OCI-LY7 (cell line): ENCODE measurements around the gene ARHGEF10L. TPM values are rescaled to one million over a fixed set of nuclear protein-coding genes. Genes with fewer than 3 reads are reported as not detected.

ENCODE experiments used
- BruUV-seq: library from RNA; stranded (reverse); fragments of 400-500 nt; replicated peaks from 2 replicates; lab custom pipeline; 2021; lab: Mats Ljungman, UMichigan
- CTCF ChIA-PET: fragments of 300-600 bp; sonication (Branson Sonifier 250); formaldehyde crosslinking; loops from one replicate; lab custom pipeline; 2022; ENCODE audit warnings: antibody characterized with exemption; ENCODE audit not compliant: unreplicated experiment; lab: Charles Lee
- POLR2A ChIA-PET: fragments of 300-600 bp; sonication (Branson Sonifier 250); formaldehyde crosslinking; loops from one replicate; lab custom pipeline; 2022; ENCODE audit warnings: antibody characterized with exemption; lab: Charles Lee
- DNase-seq: peaks from one replicate; pipeline ENCODE4 v3.0.0-alpha.2; 2015; ENCODE audit warnings: low spot score
- H2AFZ ChIP-seq: fragments of 200-600 bp; sonication (generic), shearing (Covaris generic); 2 replicates; pipeline ENCODE4 v1.6.1; 2014; ENCODE audit warnings: mild to moderate bottlenecking, antibody characterized with exemption, low read length, moderate library complexity
- H3K27ac ChIP-seq: fragments of 200-600 bp; sonication (generic); 2 replicates; pipeline ENCODE4 v1.5.1; 2014; ENCODE audit warnings: mixed run types, low read depth, mild to moderate bottlenecking, moderate library complexity, low read length, inconsistent platforms; ENCODE audit not compliant: poor library complexity, severe bottlenecking
- H3K36me3 ChIP-seq: fragments of 200-600 bp; sonication (generic); 2 replicates; pipeline ENCODE4 v1.6.1; 2014; ENCODE audit warnings: mild to moderate bottlenecking, antibody characterized with exemption, low read length, moderate library complexity, mixed read lengths; ENCODE audit not compliant: insufficient read depth
- H3K4me1 ChIP-seq: fragments of 200-600 bp; sonication (generic); 2 replicates; pipeline ENCODE4 v1.5.1; 2014; ENCODE audit warnings: mild to moderate bottlenecking, low read length; ENCODE audit not compliant: insufficient read depth, poor library complexity, severe bottlenecking
- H3K4me2 ChIP-seq: fragments of 200-600 bp; sonication (generic); 2 replicates; pipeline ENCODE4 v1.6.1; 2014; ENCODE audit warnings: mild to moderate bottlenecking, low read length
- H3K4me3 ChIP-seq: fragments of 200-600 bp; sonication (generic); 2 replicates; pipeline ENCODE4 v1.5.1; 2014; ENCODE audit warnings: mild to moderate bottlenecking, low read depth, low read length; ENCODE audit not compliant: poor library complexity, severe bottlenecking
- H3K79me2 ChIP-seq: fragments of 200-600 bp; sonication (generic); 2 replicates; pipeline ENCODE4 v1.6.1; 2016; ENCODE audit warnings: low read depth, mild to moderate bottlenecking, low read length, moderate library complexity, mixed read lengths; ENCODE audit not compliant: insufficient read depth
- H3K9me2 ChIP-seq: fragments of 200-600 bp; sonication (generic); 2 replicates; pipeline ENCODE4 v1.6.1; 2016; ENCODE audit warnings: mild to moderate bottlenecking, low read length, mixed read lengths; ENCODE audit not compliant: insufficient read depth
- H3K9me3 ChIP-seq: fragments of 200-600 bp; sonication (generic); 2 replicates; pipeline ENCODE4 v1.6.1; 2014; ENCODE audit warnings: mild to moderate bottlenecking, mixed run types, low read length, mixed read lengths
- H4K20me1 ChIP-seq: fragments of 200-600 bp; sonication (generic); 2 replicates; pipeline ENCODE4 v1.6.1; 2014; ENCODE audit warnings: mild to moderate bottlenecking, antibody characterized with exemption, low read length, moderate library complexity, mixed read lengths; ENCODE audit not compliant: insufficient read depth
- CTCF ChIP-seq: fragments of 200-600 bp; sonication (generic); conservative IDR thresholded peaks from 2 replicates; pipeline ENCODE4 v1.5.1; 2014; ENCODE audit warnings: mild to moderate bottlenecking, antibody characterized with exemption, low read length, moderate library complexity, mixed read lengths
- EZH2phosphoT487 ChIP-seq: fragments of 200-600 bp; sonication (generic); IDR thresholded peaks from 2 replicates; pipeline ENCODE4 v1.6.1; 2018; ENCODE audit warnings: low read depth, borderline replicate concordance, mild to moderate bottlenecking, mixed run types, antibody characterized with exemption, low read length, moderate library complexity, mixed read lengths
- intact Hi-C: fragments of 100-400 bp; cut with micrococcal nuclease; formaldehyde crosslinking; loops from one replicate; pipeline ENCODE4 v1.10.0; 2022; ENCODE audit not compliant: unreplicated experiment
- total RNA-seq, 2 experiments: library from RNA; depleted of rRNA in 1 of 2; stranded (reverse); fragments of >200 nt in 1 of 2; shearing (Covaris generic) in 1 of 2; gene quantifications; 2 replicates each; pipeline ENCODE4 v1.2.3, GENCODE V29; 2014 to 2022

The ARHGEF10L gene
- total RNA-seq, 2 experiments from 2014 or later, result 2.4 TPM; not detected in 1

DNA sequence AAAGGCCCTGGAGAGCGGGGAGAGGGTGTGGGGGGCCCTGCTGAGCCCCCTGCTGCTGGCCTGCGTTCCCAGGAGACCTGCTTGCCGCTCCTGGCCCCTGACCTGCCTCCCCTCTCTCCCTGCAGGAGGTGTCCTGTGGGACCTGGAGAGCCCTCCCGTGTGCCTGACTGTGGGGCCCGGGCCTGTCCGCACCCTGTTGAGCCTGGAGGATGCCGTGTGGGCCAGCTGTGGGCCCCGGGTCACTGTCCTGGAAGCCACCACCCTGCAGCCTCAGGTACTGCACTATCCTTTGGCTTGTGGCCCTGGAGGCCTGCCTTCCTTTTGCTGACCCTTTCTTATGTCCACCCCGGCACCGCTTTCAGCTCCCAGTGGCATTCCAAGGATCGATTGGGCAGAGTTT, 124.8 kb downstream of the ARHGEF10L start:
- ChIA-PET POLR2A (no interaction called here), CTCF (no interaction called here)
- no TSS peak for BruUV-seq

GRCh38 chr1:17665054-17665453, 125.6 kb downstream of the ARHGEF10L start:
- Histone ChIP-seq H3K4me2 (no peak overlapping the region), H3K9me2 (no peaks in the 10 kb centered on the region), H3K4me3 (no peak overlapping the region), H3K27ac (no peak overlapping the region), H4K20me1 (no peaks in the 10 kb centered on the region), H3K36me3 (no peaks in the 10 kb centered on the region), H2AFZ (no peak overlapping the region), H3K79me2 (no peaks in the 10 kb centered on the region), H3K9me3 (no peaks in the 10 kb centered on the region), H3K4me1 (no peaks in the 10 kb centered on the region)
- POLR2A ChIA-PET, result no interaction called here
- intact Hi-C loops, result loop anchor here (10.0 kb wide), 2 partner anchors 80 to 550 kb away; no protein-coding TSS in a partner anchor
- CTCF ChIA-PET, result no interaction called here
- TF ChIP-seq CTCF (no peak), EZH2phosphoT487 (no peak)
- no peak for DNase-seq
- no TSS peak for BruUV-seq

More for the DNA sequence above, 124.8 kb downstream of the ARHGEF10L start:
- H3K9me2 ChIP-seq, result no peaks in the 10 kb centered on the region
- H2AFZ ChIP-seq, result no peak overlapping the region
- H3K36me3 ChIP-seq, result no peaks in the 10 kb centered on the region
- no peak for DNase-seq
- H3K79me2 ChIP-seq, result no peaks in the 10 kb centered on the region
- H3K27ac ChIP-seq, result no peak overlapping the region
- no peak overlapping the region for H3K4me3 ChIP-seq
- H4K20me1 ChIP-seq, result no peaks in the 10 kb centered on the region
- no peak overlapping the region for H3K4me2 ChIP-seq
- TF ChIP-seq EZH2phosphoT487 (no peak), CTCF (no peak)
- intact Hi-C loops, result loop anchor here (10.0 kb wide), 2 partner anchors 80 to 550 kb away; no protein-coding TSS in a partner anchor
- no peaks in the 10 kb centered on the region for H3K4me1 ChIP-seq
- H3K9me3 ChIP-seq, result no peaks in the 10 kb centered on the region

GRCh38 chr1:17665950-17666720, 126.6 kb downstream of the ARHGEF10L start:
- no peak overlapping the region for H3K27ac ChIP-seq
- DNase-seq, result no peak
- H3K79me2 ChIP-seq, result no peaks in the 10 kb centered on the region
- TF ChIP-seq EZH2phosphoT487, result no peak
- no peak for TF ChIP-seq CTCF
- H4K20me1 ChIP-seq, result no peaks in the 10 kb centered on the region
- no peaks in the 10 kb centered on the region for H3K9me2 ChIP-seq
- ChIA-PET POLR2A (no interaction called here), CTCF (no interaction called here)
- H3K4me3 ChIP-seq, result no peak overlapping the region
- intact Hi-C loops, result loop anchor here (10.0 kb wide), 2 partner anchors 79 to 549 kb away; no protein-coding TSS in a partner anchor
- H2AFZ ChIP-seq, result no peak overlapping the region
- no TSS peak for BruUV-seq
- H3K36me3 ChIP-seq, result no peaks in the 10 kb centered on the region
- peaks cover 5% of the 10 kb centered on the region for H3K4me1 ChIP-seq
- no peaks in the 10 kb centered on the region for H3K9me3 ChIP-seq
- no peak overlapping the region for H3K4me2 ChIP-seq
